HG02981 (cell line): ENCODE measurements around the gene EVC2.

ENCODE experiments used
- ATAC-seq: cut with Tn5 transposase; IDR thresholded peaks from one replicate; pipeline ENCODE4 v1.9.1; 2021; ENCODE audit warnings: mild to moderate bottlenecking, moderate library complexity; ENCODE audit not compliant: unreplicated experiment

Gene EVC2

DNA sequence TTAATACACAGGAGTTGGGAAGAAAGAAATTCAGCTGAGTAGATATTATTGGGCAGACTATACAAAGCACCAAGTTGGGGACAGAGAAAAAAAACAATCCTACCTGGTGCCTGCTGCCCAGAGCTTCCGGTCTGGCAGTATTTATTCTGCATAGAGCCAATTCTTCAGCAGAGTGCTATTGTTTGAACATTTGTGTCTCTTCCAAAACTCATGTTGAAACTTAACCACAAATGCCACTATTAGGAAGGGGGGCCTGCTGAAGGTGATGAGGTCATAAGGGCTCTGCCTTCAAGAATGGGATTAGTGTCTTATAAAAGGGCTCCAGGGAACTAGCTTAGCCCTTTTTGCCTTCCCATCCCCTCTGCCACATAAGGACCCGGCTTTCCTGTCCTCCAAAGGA is 136.2 kb downstream of the EVC2 start:
- no peak for ATAC-seq

DNA sequence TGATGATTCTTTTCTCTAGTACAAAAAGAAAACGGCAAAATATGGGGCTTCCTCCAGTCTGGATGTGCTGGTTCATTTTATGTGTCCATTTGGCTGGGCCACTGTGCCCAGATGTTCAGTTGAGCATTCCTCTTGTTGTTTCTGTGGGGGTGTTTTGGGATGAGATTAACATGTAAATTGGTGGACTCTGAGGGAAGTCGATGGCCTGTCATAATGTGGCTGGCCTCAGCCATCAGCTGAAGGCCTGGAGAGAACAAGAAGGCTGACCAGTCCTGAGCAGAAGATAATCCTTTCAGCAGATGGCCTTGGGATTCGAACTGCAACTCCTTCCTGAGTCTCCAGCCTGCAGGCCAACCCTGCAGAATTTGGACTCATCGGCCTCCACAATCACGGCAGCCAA is 136.7 kb downstream of the EVC2 start:
- no peak for ATAC-seq

GRCh38 chr4:5569451-5569850 is 138.9 kb downstream of the EVC2 start:
- no peak for ATAC-seq

- ATAC-seq: no peak
These were observed 139.4 kb downstream of the EVC2 start for GRCh38 chr4:5568931-5569330.

GRCh38 chr4:5568336-5568735 is 140.0 kb downstream of the EVC2 start:
- no peak for ATAC-seq

DNA sequence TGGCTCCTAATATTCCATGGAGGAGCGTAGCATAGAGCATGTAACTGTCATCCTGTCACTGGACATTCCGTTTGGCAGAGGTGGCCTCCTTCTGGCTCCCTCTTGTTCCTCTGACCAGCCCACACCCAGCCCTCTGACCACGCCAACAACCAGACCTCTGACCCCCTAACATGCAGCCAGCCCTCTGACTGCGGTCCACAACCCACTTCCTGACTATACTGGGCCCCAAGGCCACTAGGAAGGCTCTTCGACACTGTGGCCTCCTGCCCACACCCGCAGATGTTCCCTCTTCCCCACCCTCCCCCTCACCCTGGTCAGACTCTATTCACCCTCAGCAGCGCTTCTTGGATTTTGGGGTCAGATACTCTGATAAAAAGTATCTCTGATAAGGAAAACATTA is 141.4 kb downstream of the EVC2 start:
- no peak for ATAC-seq

DNA sequence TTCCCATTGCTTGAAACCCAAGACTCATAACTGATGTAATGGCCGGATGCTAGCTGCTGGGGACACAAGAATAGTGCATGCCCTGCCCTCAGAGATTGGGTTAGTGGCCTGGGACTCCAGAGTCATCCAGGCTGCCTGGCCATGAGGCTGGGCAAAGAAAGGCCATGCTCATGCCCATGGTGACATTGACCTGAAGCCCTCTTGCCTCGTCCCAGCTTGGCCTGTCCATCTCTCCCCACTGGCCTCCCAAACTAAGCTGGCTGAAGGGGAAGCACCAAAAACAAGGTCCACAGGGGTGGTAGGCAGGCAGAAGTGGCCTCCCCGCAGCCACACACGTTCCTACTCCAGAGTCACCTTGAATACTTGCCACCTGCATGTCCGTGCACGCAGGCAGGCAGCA is 141.8 kb downstream of the EVC2 start:
- ATAC-seq: no peak

DNA sequence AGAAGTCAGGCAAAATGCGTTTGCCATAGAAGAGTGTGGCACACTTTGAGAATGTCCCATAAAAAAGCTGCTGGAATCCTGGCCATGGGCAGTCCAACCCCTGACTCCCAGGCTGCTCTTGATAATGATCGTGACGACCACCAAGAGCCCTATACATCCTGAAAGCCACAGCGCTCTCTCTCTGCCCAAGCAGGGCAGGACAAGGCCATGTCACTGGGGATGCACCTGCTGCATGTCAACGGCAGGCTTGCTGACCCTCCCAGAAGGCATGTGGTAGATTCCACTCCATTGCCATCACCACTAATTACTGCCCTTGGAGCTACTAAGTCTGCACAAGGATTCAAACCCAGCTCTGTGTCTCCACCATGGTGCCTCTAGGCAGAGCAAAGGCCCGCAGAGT is 144.5 kb downstream of the EVC2 start:
- no peak for ATAC-seq

GRCh38 chr4:5562476-5562875 is 145.9 kb downstream of the EVC2 start:
- no peak for ATAC-seq

DNA sequence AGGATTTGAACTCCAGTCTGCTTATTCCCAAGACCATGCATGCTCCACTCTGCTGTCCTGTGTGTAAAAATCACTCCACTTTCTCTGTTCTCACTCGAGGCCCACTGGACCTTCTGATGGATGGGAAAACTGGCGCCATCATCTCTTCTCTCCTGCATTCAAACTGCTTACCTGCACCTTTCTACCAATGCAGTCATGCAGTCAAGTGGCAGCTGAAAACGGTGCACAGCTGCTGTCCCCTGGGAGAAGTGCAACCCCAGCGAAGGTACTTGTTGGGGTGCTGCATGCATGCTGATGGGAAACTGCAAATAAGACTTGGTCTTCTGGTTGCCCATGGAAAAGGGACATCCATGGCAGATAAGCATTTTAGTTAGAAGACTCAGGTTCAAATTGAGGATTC is 147.1 kb downstream of the EVC2 start:
- no peak for ATAC-seq

GRCh38 chr4:5558502-5558901 is 149.9 kb downstream of the EVC2 start:
- no peak for ATAC-seq

- no peak for ATAC-seq
These were observed 154.0 kb downstream of the EVC2 start for GRCh38 chr4:5554376-5554775.

DNA sequence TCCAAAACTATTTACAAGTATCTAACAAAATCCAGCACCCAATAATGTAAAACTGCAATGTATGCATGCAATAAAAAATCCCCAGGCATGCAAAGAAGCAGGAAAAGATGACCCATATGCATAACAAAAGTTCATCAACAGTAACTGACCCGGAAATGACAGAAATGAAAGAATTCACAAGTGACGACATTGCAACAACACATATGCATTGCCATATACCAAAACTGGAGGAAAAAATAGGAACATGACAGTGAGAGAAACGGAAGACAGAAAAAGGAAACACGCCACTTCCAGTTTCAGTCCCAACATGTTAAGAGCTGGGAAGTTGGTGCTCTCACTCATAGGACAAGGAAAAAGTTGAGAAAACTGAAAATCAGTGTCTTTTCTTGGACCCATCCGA is 154.6 kb downstream of the EVC2 start:
- ATAC-seq: no peak

DNA sequence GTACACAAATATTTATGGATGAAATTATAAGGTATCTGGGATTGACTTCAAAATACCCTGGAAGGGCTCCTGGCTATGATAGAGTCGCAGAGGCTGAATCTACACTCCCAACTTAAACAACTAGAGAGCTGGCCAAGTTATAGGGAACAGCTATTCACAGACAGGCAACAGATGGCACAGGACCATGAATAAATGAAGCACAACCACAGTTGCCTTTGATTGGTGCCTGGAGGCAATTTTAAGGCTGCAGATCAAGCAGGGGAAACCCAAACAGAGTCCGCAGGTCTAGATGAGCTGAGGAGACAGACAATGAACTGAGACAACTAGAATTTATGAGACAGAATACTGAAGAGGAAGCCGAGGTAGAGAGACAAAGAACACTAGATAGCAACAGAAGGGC is 155.9 kb downstream of the EVC2 start:
- ATAC-seq: no peak

- ATAC-seq: no peak
These were observed 160.6 kb downstream of the EVC2 start for GRCh38 chr4:5547651-5548249.

DNA sequence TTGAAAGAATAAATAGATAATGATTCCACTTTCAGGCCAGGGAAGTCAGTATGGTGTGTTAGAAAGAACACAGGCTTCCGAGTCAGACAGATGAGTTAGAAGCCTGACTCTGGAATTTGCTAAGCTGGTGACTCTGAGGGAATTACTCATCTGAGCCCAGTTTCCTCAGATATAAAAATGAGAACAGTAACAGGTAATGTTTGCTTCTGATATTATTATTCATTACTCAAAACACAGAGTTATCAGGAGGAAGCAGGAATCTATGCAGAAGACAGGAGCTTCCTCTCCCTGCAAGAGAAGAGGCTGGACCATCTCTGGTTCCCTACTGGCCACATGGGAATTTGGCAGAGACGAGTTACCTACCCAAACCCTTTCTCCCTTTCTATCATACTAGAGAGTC is 163.1 kb downstream of the EVC2 start:
- no peak for ATAC-seq

DNA sequence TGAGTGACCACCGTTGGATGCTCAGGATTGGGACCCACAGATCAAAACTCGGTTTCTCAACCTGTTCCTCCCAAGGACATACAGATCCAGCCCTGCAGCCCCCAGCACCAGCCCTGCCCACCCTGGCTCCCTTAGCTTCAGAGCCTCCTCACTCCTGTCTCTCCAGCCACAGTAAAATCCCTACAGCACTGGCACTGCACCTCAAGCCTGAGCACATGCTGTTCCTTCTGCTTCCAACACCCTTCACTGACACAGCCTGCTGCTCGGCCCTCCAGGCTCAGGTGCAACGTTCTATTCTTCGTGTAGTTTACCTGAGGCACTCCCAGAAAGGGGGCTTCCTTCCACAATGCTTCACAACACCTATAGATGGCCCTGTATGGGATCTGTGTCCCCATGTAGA is 163.6 kb downstream of the EVC2 start:
- no peak for ATAC-seq

GRCh38 chr4:5543681-5544080 is 164.7 kb downstream of the EVC2 start:
- no peak for ATAC-seq

- ATAC-seq: no peak
These were observed 167.2 kb downstream of the EVC2 start for GRCh38 chr4:5541169-5541568.

GRCh38 chr4:5539584-5539983 is 168.8 kb downstream of the EVC2 start:
- ATAC-seq: no peak

DNA sequence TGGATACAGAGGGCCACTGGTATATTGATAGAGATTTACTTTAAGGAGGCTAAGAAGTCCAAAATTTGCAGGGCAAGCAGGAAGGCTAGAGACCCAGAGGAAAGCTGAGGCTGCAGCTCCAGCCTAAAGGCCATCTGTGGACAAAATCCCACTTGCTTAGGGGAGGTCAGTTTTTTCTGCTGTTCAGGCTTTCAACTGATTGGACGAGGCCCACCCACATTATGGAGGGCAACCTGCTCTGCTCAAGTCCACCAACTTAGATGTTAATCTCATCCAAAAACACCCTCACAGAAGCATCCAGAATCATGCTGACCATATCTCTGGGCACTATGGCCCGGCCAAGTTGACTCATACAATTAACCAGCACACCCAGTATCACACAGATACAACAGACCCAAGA is 176.3 kb downstream of the EVC2 start:
- ATAC-seq: no peak

GRCh38 chr4:5528031-5528436 is 180.3 kb downstream of the EVC2 start:
- ATAC-seq: no peak

DNA sequence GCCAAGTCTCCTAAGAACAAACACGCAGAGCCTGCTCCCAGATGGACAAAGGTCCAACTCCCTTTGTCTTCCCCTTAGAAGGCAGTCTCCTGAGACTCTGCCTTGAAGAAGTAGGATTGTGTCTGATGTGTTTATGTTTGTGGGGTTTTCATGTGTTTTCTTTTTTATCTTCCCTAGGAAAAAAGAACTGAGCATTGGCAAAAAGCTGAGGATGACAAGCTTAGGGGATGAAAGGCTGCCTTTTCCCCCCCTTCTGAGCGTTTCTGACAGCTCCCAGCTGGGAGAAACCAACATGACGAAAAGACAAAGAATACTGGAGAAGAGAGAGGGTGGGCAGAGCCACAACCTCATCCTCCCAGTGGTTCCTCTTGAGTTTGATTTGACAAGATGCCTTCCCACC is 181.1 kb downstream of the EVC2 start:
- no peak for ATAC-seq
